ENCODE results near the gene CCDC187.

GRCh38 chr9:136208675-136209074 lies 95.2 kb downstream of the CCDC187 start:
- peak in 1 of 3 donors; percentile 50 for TF ChIP-seq POLR2AphosphoS5 (IDR thresholded peaks at IDR 0.05)
- no peak for TF ChIP-seq CTCF (IDR thresholded peaks at IDR 0.05 in 8 of 11, conservative IDR thresholded peaks at IDR 0.05 in 3 of 11)

All from spleen (tissue), 7 donors.